T-helper 17 cell (primary cell): Measurements from ENCODE around the gene THSD7A. TPM values are rescaled to one million over a fixed set of nuclear protein-coding genes. Genes with fewer than 3 reads are reported as not detected.

Experiments used
- ATAC-seq: fragments of 150-1000 bp; cut with Tn5 transposase; 2 replicates; pipeline ENCODE4 v1.10.0; 2021; ENCODE audit warnings: mild to moderate bottlenecking, moderate library complexity
- DNase-seq, 3 donors: peaks; one replicate each; pipeline versions ENCODE4 v3.0.0 to v3.0.0-alpha.2; 2020 to 2021
- H3K9me3 ChIP-seq: one replicate; pipeline ENCODE4 v1.7.0; 2013; ENCODE audit warnings: low read length, mild to moderate bottlenecking; ENCODE audit not compliant: control insufficient read depth, poor library complexity, severe bottlenecking
- H3K27ac Mint-ChIP-seq: one replicate; pipeline ENCODE4 v1.8.0; 2022; ENCODE audit warnings: mild to moderate bottlenecking, moderate library complexity, mixed read lengths
- H3K27me3 Mint-ChIP-seq: one replicate; pipeline ENCODE4 v1.8.0; 2022; ENCODE audit warnings: mixed read lengths
- H3K36me3 Mint-ChIP-seq: one replicate; pipeline ENCODE4 v1.8.0; 2022; ENCODE audit warnings: low read depth, mixed read lengths
- H3K4me1 Mint-ChIP-seq: one replicate; pipeline ENCODE4 v1.8.0; 2022; ENCODE audit warnings: mild to moderate bottlenecking, mixed read lengths
- H3K4me3 Mint-ChIP-seq: one replicate; pipeline ENCODE4 v1.8.0; 2022; ENCODE audit warnings: mild to moderate bottlenecking, moderate library complexity, mixed read lengths
- total RNA-seq, 4 donors: library from RNA in 2 of 4; stranded (reverse) in 2 of 4; gene quantifications; one replicate each; pipeline ENCODE4 v1.2.3 and lab custom pipeline; 2022 to 2026

THSD7A gene
- total RNA-seq, 2 donors from 2014 or later, result 0.07 TPM; not detected in 1

- Mint-ChIP-seq H3K36me3 (no peaks in the 10 kb centered on the region), H3K4me1 (peaks cover 2% of the 10 kb centered on the region), H3K27ac (no peak overlapping the region), H3K27me3 (no peaks in the 10 kb centered on the region), H3K4me3 (no peak overlapping the region)
- H3K9me3 ChIP-seq, result no peaks in the 10 kb centered on the region
- no peak for ATAC-seq
- no peak for DNase-seq
Observed at GRCh38 chr7:11516328-11516727, 315.7 kb downstream of the THSD7A start.

- ATAC-seq, result no peak
- no peaks in the 10 kb centered on the region for H3K9me3 ChIP-seq
- Mint-ChIP-seq H3K27me3 (no peaks in the 10 kb centered on the region), H3K36me3 (no peaks in the 10 kb centered on the region), H3K4me1 (peaks cover 2% of the 10 kb centered on the region), H3K4me3 (no peak overlapping the region), H3K27ac (no peak overlapping the region)
- DNase-seq, result no peak
Observed at GRCh38 chr7:11513460-11513859, 318.5 kb downstream of the THSD7A start.

- Mint-ChIP-seq H3K4me1 (no peaks in the 10 kb centered on the region), H3K36me3 (no peaks in the 10 kb centered on the region), H3K27ac (no peak overlapping the region), H3K27me3 (no peaks in the 10 kb centered on the region), H3K4me3 (no peak overlapping the region)
- DNase-seq (no peak), ATAC-seq (no peak)
- H3K9me3 ChIP-seq, result peaks cover 1% of the 10 kb centered on the region
Observed at GRCh38 chr7:11507929-11508328, 324.1 kb downstream of the THSD7A start.

- DNase-seq (no peak), ATAC-seq (no peak)
- Mint-ChIP-seq H3K27ac (no peak overlapping the region), H3K4me3 (no peak overlapping the region), H3K4me1 (no peaks in the 10 kb centered on the region), H3K27me3 (no peaks in the 10 kb centered on the region), H3K36me3 (no peaks in the 10 kb centered on the region)
- peaks cover 2% of the 10 kb centered on the region for H3K9me3 ChIP-seq
Observed at GRCh38 chr7:11506417-11506816, 325.6 kb downstream of the THSD7A start.

GRCh38 chr7:11505471-11505985 lies 326.5 kb downstream of the THSD7A start:
- Mint-ChIP-seq H3K36me3 (no peaks in the 10 kb centered on the region), H3K4me3 (no peak overlapping the region), H3K27me3 (no peaks in the 10 kb centered on the region), H3K4me1 (no peaks in the 10 kb centered on the region), H3K27ac (no peak overlapping the region)
- ATAC-seq (no peak), DNase-seq (no peak)
- peaks cover 2% of the 10 kb centered on the region for H3K9me3 ChIP-seq

GRCh38 chr7:11492307-11492706 lies 339.7 kb downstream of the THSD7A start:
- Mint-ChIP-seq H3K27me3 (no peaks in the 10 kb centered on the region), H3K4me3 (no peak overlapping the region), H3K36me3 (no peaks in the 10 kb centered on the region), H3K4me1 (no peaks in the 10 kb centered on the region), H3K27ac (no peak overlapping the region)
- no peaks in the 10 kb centered on the region for H3K9me3 ChIP-seq
- ATAC-seq (no peak), DNase-seq (no peak)

GRCh38 chr7:11491811-11492210 lies 340.2 kb downstream of the THSD7A start:
- Mint-ChIP-seq H3K27me3 (no peaks in the 10 kb centered on the region), H3K4me1 (no peaks in the 10 kb centered on the region), H3K27ac (no peak overlapping the region), H3K36me3 (no peaks in the 10 kb centered on the region), H3K4me3 (no peak overlapping the region)
- ATAC-seq (no peak), DNase-seq (no peak)
- H3K9me3 ChIP-seq, result no peaks in the 10 kb centered on the region

GRCh38 chr7:11489280-11489679 lies 342.7 kb downstream of the THSD7A start:
- Mint-ChIP-seq H3K4me3 (no peak overlapping the region), H3K36me3 (no peaks in the 10 kb centered on the region), H3K27ac (no peak overlapping the region), H3K4me1 (no peaks in the 10 kb centered on the region), H3K27me3 (no peaks in the 10 kb centered on the region)
- DNase-seq (no peak), ATAC-seq (no peak)
- no peaks in the 10 kb centered on the region for H3K9me3 ChIP-seq

- Mint-ChIP-seq H3K27me3 (no peaks in the 10 kb centered on the region), H3K4me3 (no peak overlapping the region), H3K36me3 (no peaks in the 10 kb centered on the region), H3K4me1 (no peaks in the 10 kb centered on the region), H3K27ac (no peak overlapping the region)
- ATAC-seq (no peak), DNase-seq (no peak)
- no peaks in the 10 kb centered on the region for H3K9me3 ChIP-seq
Observed at GRCh38 chr7:11486271-11486670, 345.7 kb downstream of the THSD7A start.

GRCh38 chr7:11485636-11486035 lies 346.4 kb downstream of the THSD7A start:
- no peaks in the 10 kb centered on the region for H3K9me3 ChIP-seq
- Mint-ChIP-seq H3K4me1 (no peaks in the 10 kb centered on the region), H3K27ac (no peak overlapping the region), H3K27me3 (no peaks in the 10 kb centered on the region), H3K4me3 (no peak overlapping the region), H3K36me3 (no peaks in the 10 kb centered on the region)
- DNase-seq (no peak), ATAC-seq (no peak)

GRCh38 chr7:11480143-11480542 lies 351.9 kb downstream of the THSD7A start:
- DNase-seq, result no peak
- H3K9me3 ChIP-seq, result no peaks in the 10 kb centered on the region
- no peak overlapping the region for H3K4me3 Mint-ChIP-seq
- no peak overlapping the region for H3K27ac Mint-ChIP-seq
- H3K4me1 Mint-ChIP-seq, result no peaks in the 10 kb centered on the region
- no peaks in the 10 kb centered on the region for H3K36me3 Mint-ChIP-seq
- H3K27me3 Mint-ChIP-seq, result no peaks in the 10 kb centered on the region
- ATAC-seq, result no peak

- no peak overlapping the region for H3K27ac Mint-ChIP-seq
- no peaks in the 10 kb centered on the region for H3K36me3 Mint-ChIP-seq
- H3K27me3 Mint-ChIP-seq, result no peaks in the 10 kb centered on the region
- ATAC-seq (no peak), DNase-seq (no peak)
- H3K4me3 Mint-ChIP-seq, result no peak overlapping the region
- H3K9me3 ChIP-seq, result no peaks in the 10 kb centered on the region
- H3K4me1 Mint-ChIP-seq, result no peaks in the 10 kb centered on the region
Observed at GRCh38 chr7:11478882-11479281, 353.1 kb downstream of the THSD7A start.

DNA sequence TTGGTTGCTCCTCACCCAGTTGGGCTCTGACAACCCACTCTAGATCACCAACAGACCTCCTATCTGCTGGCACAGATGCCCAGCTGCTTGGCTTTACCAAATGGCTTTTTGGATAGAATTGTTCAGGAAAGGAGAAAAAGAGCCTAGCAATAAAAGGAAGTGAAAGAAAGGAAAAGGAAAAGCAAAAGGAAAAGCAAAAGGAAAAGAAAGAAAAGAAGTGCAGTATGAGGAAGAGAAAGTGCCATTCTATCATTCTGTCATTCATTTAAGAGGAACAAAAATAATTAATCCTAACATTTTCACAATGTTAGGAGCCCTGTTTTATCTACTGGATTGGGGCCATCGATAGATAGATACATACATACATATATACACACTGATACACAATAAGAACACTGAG lies 353.6 kb downstream of the THSD7A start:
- DNase-seq, result no peak
- Mint-ChIP-seq H3K36me3 (no peaks in the 10 kb centered on the region), H3K4me1 (no peaks in the 10 kb centered on the region), H3K27me3 (no peaks in the 10 kb centered on the region), H3K4me3 (no peak overlapping the region), H3K27ac (no peak overlapping the region)
- no peak for ATAC-seq
- no peaks in the 10 kb centered on the region for H3K9me3 ChIP-seq

DNA sequence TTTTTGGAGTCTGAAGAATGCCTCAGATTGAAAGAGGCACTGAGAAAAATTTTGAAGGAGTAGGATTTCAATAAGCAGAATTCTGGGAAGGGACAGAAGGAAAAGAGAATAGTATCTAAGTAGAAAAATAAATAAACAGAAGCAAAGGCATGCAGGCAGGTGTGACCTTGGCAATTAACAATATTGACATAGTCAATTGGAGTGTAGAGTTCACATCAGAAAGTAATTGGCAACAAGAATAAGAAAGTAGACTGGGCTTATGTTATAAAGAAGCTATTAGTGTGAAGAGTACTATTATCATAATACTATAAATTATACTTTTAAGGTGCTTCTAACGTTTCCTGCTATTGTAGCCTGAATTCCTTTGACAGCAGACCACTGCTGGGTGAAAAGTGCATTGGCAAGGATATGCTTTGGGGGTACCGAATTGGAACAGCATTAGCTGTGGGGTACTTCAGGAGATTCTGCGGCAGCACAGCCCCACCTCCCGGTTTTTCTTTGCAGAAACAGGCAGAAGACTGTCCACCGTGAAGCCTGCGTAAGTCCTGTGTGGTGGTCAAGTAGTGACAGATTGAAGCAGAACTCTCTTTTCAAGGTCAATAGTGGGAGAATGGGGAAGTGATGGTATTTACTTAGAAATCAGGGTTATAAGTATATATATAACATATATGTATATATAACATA lies 357.0 kb downstream of the THSD7A start:
- no peaks in the 10 kb centered on the region for H3K27me3 Mint-ChIP-seq
- H3K4me3 Mint-ChIP-seq, result no peak overlapping the region
- no peaks in the 10 kb centered on the region for H3K9me3 ChIP-seq
- H3K27ac Mint-ChIP-seq, result no peak overlapping the region
- H3K4me1 Mint-ChIP-seq, result no peaks in the 10 kb centered on the region
- DNase-seq, result no peak
- ATAC-seq, result no peak
- H3K36me3 Mint-ChIP-seq, result no peaks in the 10 kb centered on the region
